Esophagus squamous epithelium (tissue), 4 donors: Measurements from ENCODE around the gene ZNF273.

Experiments used
- CTCF ChIP-seq, 6 experiments: fragments of 450-650 bp in 4 of 6; fragments of 200-600 bp in 2 of 6; sonication (generic) in 2 of 6; IDR thresholded peaks; one replicate each; pipeline ENCODE4 v1.5.1; 2016 to 2019; ENCODE audit warnings: antibody characterized with exemption in 6 of 6, mild to moderate bottlenecking in 4 of 6, moderate library complexity in 4 of 6
- POLR2A ChIP-seq, 4 donors: fragments of 450-650 bp; IDR thresholded peaks; one replicate each; pipeline ENCODE4 v1.6.1; 2017; ENCODE audit warnings: antibody characterized with exemption in 4 of 4, mild to moderate bottlenecking in 4 of 4, moderate library complexity in 3 of 4

- TF ChIP-seq CTCF (IDR thresholded peaks at IDR 0.05) (no peak), POLR2A (IDR thresholded peaks at IDR 0.05) (no peak)
Observed at GRCh38 chr7:64854969-64855368, 48.1 kb upstream of the ZNF273 start.
